Caki2 (cell line): ENCODE data around the gene SCO2. TPM values are rescaled to one million over a fixed set of nuclear protein-coding genes. Genes with fewer than 3 reads are reported as not detected.
"Not testable (repeated sequence)": the region's sequence is repeated elsewhere in the genome, so short reads cannot be mapped to it uniquely, and the experiment has no call there.

Source experiments
- DNase-seq: peaks from one replicate; pipeline ENCODE4 v3.0.0-alpha.2; 2015; ENCODE audit warnings: low read depth
- in situ Hi-C: cut with HindIII; loops from 2 replicates; pipeline ENCODE4 v1.10.0; 2016; ENCODE audit warnings: low sequenced_read_pairs, low pct_unique_long_range_greater_than_20kb, mixed read lengths
- total RNA-seq: library from RNA; depleted of rRNA; stranded (reverse); fragments of >200 nt; shearing (Covaris generic); gene quantifications from 2 replicates; pipeline ENCODE4 v1.2.3, GENCODE V29; 2014; ENCODE audit warnings: low replicate concordance

Gene SCO2
- total RNA-seq, 1 experiment from 2014 or later = 4.9 TPM

- DNase-seq = no peak
- in situ Hi-C loops = no loop called here
Observed at GRCh38 chr22:50556703-50557102, 31.3 kb upstream of the SCO2 start.

GRCh38 chr22:50553310-50553709, 27.9 kb upstream of the SCO2 start:
- DNase-seq = no peak
- in situ Hi-C loops = no loop called here

GRCh38 chr22:50551160-50551752, 25.9 kb upstream of the SCO2 start:
- DNase-seq = no peak
- in situ Hi-C loops = no loop called here

GRCh38 chr22:50550395-50550794, 25.0 kb upstream of the SCO2 start:
- in situ Hi-C loops = no loop called here
- DNase-seq = no peak

- in situ Hi-C loops = no loop called here
- DNase-seq = no peak
Observed at GRCh38 chr22:50548921-50549790, 23.8 kb upstream of the SCO2 start.

GRCh38 chr22:50548040-50548920, 22.9 kb upstream of the SCO2 start:
- DNase-seq = no peak
- in situ Hi-C loops = no loop called here

GRCh38 chr22:50547263-50547985, 22.0 kb upstream of the SCO2 start:
- no peak for DNase-seq
- in situ Hi-C loops = no loop called here

- in situ Hi-C loops = no loop called here
- DNase-seq = no peak
Observed at GRCh38 chr22:50546326-50547262, 21.2 kb upstream of the SCO2 start.

GRCh38 chr22:50545522-50546325, 20.3 kb upstream of the SCO2 start, which contains the start of gene KLHDC7B:
Gene KLHDC7B (plus strand): TSS chr22:50545899. CDS start chr22:50546244, 345 bp downstream.
- in situ Hi-C loops = no loop called here
- no peak for DNase-seq

GRCh38 chr22:50544746-50545253, 19.4 kb upstream of the SCO2 start:
- in situ Hi-C loops = no loop called here
- no peak for DNase-seq

- DNase-seq = peak; percentile 83
- in situ Hi-C loops = no loop called here
Observed at GRCh38 chr22:50544078-50544745, 18.8 kb upstream of the SCO2 start.

GRCh38 chr22:50542416-50542927, 17.1 kb upstream of the SCO2 start:
- peak; percentile 42 for DNase-seq
- in situ Hi-C loops = no loop called here

- in situ Hi-C loops = not testable (repeated sequence)
- peak; percentile 61 for DNase-seq
Observed at GRCh38 chr22:50541667-50542026, 16.2 kb upstream of the SCO2 start.

- in situ Hi-C loops = no loop called here
- DNase-seq = no peak
Observed at GRCh38 chr22:50540381-50540780, 15.0 kb upstream of the SCO2 start.

GRCh38 chr22:50537765-50538164, 12.4 kb upstream of the SCO2 start:
- in situ Hi-C loops = no loop called here
- DNase-seq = no peak

- in situ Hi-C loops = no loop called here
- no peak for DNase-seq
Observed at GRCh38 chr22:50536226-50536625, 10.8 kb upstream of the SCO2 start.
